D341Med (cell line): ENCODE data around the gene CDYL.
A peak's percentile ranks its signal among the peaks of the same experiment; 100 is the strongest.

ENCODE experiments used
- DNase-seq: peaks from one replicate; pipeline ENCODE4 v3.0.0; 2012; ENCODE audit warnings: low spot score

The CDYL gene, protein sequence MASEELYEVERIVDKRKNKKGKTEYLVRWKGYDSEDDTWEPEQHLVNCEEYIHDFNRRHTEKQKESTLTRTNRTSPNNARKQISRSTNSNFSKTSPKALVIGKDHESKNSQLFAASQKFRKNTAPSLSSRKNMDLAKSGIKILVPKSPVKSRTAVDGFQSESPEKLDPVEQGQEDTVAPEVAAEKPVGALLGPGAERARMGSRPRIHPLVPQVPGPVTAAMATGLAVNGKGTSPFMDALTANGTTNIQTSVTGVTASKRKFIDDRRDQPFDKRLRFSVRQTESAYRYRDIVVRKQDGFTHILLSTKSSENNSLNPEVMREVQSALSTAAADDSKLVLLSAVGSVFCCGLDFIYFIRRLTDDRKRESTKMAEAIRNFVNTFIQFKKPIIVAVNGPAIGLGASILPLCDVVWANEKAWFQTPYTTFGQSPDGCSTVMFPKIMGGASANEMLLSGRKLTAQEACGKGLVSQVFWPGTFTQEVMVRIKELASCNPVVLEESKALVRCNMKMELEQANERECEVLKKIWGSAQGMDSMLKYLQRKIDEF

DNA sequence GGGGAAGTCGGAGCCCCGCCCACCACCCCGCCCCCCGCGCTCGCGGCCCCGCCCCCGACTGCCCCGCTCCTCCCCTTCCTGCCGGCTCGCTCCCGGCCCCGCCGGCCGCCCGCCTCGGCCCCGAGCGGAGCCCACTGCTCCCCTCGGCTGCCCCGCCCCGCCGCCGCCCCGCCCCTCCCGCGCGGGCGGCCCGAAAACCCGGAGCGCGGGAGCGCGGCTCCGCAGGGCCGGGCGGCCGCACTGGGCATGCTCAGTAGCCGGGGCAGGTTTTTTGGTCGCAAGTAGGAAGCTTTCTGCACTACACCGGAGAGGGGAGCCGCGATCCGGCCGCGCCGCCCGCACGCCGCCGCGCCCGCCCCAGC, at the start of gene CDYL:
TSS of gene CDYL (plus strand) at position 274 of the 362 bp plus-strand sequence. CDS start 380 bp downstream, outside the sequence.
- DNase-seq, result peak; percentile 99

DNA sequence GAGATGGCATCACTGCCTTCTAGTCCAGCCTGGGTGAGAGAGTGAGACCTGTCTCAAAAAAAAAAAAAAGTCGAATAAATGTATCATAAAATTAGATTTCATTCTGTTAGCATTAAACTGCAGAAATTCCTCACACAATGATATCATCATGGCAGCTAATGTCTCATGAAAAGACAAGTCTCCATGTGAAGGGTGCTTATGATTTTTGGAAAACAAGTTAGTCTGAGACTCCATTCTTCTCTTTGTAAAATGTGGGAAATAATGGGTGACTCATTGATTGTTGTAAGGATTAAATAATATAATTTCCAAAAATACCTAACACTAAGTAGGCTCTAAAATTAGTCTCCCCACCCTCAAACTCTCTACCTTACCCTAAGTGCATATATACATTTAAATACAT, 49.6 kb upstream of the CDYL start:
- no peak for DNase-seq

DNA sequence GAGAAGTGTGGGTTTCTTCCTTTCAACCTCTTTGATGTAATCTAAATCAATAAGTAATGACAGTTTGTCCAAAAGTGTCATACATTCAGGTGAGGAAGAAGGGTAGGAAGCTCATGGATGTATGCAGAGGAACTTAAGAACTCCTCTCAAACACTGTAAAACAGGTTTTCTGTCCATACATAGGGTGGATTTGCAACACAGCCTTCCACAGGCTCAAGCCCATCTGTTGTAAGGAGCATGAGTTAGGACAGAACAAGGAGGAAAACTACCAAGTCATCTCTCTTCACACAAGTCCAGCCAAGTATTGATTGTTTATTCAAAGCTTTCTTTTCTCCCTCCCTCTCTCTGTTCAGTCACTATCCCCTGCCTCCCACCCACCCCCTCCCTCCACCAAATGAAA, 49.0 kb upstream of the CDYL start:
- no peak for DNase-seq

DNA sequence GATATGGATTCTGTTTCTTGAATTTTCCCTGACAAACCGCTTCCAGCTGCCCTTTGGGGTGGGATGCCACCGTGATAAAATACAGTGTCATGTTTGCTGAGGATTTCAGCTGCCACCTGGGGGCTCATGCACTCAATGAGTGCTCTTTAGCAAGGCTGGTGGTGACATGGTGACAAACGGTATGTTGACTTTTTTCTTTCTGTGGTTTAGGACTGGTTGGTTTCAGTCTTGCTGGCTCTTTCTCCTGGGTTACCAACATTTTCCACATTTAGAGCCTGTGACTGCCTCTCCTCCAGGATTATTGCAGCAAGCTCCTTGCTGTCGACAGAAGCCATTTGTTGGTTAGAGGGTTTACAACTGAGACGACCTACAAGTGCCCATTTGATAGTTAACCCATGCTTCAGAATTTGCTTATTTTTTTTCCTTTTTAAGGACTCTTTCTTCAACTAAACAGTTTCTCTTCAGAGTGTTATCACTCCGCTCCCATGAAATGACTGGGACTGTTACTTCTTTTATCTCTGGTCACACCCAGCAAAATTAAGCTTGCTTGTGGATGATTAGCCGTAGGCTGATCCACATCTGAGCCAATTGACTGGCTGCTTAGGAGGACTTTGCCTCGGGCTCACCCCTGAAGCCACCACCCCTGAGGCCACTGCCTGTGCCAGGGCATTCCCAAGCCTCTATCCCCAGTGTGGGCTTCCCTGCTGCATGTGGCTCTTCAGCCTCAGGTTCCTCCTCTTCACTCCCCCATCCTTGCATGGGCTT, 48.4 kb upstream of the CDYL start:
- DNase-seq, result no peak

DNA sequence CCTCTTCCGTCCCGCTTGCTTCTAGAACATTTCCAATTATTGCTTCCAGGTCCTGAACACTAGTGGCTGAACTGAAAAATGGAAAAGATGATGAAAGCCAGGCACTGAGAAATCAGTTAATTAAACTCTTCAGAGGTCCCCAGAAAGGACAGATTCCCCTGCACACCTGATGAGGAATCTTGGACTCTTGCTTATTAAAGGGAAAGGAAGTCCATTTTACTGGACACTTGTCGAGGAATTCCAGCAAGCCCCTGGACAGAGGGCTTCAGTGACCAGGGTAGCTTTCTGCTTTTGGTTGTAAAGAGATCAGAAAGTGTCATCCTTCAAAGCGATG, 47.8 kb upstream of the CDYL start:
- no peak for DNase-seq

DNA sequence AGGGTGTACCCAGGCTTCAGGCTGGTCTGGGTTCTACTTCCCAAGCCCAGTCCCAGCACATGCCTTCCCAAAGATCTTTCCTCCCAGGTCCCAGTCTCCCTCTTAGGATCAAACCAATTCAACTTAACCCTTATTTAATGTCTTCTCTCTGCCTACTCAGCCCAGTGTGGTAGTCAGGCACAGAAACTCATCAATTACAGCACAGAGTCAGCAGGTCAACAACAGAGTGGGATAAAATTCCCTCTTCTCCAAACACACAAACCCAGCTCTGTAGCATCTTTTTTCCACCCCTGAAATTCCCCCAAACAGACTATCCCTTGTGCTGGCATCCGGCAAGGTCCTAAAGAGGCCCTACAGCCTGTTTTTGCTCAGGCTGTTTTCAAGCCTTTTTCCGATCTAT, 47.3 kb upstream of the CDYL start:
- no peak for DNase-seq

DNA sequence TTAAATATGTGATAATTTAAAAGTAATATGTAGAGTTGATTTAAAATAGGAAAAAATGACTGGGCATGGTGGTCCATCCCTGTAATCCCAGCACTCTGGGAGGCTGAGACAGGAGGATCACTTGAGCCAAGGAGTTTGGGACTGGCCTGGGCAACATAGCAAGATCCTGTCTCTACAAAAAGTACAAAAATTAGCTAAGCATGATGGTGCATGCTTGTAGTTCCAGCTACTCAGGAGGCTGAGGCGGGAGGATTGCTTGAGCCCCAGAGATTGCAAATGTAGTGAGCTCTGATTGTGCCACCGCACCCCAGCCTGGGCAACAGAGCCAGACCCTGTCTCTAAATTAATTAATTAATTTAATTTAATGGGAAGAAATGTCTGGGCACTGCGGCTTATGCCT, 44.2 kb upstream of the CDYL start:
- DNase-seq, result no peak

DNA sequence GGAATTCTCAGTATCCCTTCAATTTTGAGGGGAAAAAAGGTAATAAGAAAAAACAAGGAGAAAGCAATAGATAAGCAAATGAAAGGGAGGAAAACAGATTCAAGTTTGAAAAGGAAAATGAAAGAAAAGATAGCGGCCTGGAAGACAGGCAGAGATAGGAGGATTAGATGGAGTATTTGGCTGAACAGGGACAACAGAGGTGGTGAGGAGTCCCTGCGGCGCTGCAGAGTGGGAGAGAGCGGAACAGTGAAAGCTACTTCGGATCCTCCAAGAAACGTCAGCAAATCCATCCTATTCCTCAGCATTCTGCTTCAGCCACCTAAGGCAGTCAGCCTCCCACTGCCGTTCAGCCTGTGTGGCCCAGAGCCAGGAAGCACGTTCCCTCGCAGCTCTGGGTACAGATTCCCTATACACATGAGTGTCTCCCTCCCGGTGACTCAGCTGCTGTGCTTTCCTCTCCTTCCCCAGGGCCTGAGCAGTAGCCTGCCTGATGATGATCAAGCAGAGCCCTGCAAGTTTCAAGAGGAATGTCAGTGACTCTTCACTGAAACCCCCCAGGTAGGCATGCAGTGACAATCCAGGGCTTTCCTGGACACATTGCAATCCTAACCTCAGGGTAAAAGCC, 43.4 kb upstream of the CDYL start:
- no peak for DNase-seq

DNA sequence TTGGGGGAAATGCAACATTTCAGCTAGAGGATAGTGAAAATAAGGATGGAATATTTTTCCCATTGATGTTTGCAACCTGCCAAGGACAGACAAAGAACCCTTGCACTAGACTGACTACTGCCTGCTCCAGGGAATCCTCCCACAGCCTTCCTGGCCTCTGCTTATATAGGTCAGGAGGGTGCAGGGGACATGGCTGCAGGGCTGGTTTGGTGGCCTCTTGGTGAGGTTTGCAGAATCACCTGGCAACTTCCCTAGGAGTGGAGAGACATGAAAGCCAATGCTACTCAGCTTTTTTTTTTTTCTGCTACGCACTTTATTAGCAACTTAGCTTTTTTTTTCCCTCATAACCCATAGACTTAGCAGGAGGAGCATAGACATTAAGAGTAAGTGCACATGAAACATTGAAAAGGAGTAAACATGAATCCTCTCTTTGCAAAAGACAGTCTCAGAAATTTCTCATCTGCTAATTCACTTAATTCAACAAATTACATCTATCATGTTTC, 39.8 kb upstream of the CDYL start:
- no peak for DNase-seq

DNA sequence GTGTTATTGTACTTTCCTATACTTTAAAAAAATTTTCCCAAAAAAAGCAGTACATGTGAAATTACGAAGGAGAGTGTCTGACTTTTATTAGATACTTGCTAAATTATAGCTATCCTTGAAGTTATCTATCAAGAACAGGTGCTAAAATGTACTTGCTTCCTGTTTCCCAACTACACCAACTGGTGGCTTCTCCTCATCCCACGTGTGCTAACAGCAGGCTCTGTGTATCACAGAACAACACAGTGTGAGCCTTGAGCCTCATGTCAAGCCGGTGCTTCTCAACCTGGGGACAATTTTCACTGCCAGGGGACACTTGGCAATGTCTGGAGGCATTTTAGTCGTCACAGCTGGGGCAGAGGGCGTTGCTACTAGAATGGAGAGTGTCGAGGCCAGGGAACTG, 36.2 kb upstream of the CDYL start:
- DNase-seq, result no peak

DNA sequence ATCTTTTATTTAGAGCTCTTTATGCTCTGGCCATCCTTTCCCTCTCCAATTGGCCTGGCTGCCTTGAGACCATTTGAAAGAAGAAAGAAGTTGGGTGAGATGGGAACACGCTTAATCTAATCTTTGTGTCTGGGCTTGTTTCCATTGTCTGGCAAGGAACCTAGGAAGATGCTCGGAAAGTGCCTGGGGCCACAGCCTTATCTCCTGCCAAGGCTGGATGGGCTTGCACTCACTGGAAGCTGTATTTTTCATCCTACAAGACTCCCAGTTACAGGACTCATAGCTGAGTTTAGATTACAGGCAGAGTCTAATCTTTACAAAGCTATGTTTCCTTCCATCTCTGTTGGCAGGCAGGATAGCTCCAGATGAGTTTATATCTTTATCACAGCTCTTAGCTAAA, 33.1 kb upstream of the CDYL start:
- DNase-seq, result no peak

DNA sequence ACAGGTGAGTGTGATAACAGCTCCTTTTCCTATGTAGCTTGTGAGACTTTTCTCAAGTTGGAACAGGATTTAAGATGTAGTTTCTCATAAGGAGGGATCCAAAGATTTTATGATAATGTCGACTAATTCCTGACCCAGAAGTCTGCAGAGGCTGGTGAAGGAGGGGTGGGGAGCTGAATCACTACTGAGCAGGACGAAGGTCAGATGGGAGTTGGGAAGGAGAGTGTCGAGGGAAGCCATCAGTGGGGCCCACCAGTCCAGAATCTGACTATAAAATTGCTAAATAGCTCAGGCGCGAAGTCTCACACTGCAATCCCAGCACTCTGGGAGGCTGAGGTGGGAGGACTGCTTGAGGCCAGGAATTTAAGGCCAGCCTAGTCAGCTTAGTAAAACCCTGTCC, 32.3 kb upstream of the CDYL start:
- no peak for DNase-seq

DNA sequence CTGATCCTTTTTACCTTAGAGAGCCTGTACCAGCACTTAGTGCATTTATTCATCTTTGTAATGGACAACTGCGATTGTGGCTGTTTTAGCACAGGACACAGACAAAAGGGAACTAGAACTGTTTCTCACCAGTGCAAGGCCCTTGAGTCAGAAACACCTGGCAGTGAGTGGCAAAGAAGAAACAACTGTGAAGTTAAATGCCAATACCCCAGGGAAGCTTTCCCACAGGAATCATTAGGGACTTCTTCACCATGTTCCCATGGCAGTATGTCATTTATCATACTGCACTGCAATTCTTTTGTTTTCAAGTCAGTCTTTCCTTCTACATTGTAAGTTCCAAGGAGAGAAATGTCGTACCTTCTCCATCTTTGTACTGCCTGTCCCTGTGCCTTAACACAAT, 28.6 kb upstream of the CDYL start:
- DNase-seq, result no peak

DNA sequence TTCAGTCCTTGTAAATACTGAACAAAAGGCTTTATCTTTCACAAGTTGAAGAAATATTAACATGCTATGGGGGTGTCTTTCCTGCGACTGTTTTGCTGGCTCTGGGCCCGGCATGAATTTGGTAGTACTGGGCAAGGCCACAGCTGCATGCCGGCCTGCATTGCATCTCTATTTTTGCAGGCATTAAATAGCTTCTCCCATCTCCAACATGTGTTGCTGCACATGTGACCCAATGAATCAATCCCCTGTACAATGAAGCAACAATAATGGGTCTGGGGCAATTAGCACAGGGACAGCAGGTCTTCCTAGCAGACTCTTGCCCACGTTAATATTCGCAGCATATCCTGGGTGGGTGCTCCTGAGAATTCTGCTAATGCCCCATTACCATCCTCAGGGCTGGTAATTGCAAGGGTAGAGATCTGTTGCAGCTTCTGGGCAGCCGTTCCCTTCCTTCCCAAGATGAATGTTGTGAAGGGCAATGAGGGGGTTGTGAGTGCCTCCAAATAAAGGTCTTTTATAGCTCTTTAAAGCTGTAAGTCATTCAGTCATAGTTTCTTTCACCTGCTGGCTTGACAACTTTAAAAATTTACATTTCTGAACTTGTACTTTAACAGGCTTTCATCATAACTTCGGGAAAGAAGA, 24.3 kb upstream of the CDYL start:
- DNase-seq, result no peak

DNA sequence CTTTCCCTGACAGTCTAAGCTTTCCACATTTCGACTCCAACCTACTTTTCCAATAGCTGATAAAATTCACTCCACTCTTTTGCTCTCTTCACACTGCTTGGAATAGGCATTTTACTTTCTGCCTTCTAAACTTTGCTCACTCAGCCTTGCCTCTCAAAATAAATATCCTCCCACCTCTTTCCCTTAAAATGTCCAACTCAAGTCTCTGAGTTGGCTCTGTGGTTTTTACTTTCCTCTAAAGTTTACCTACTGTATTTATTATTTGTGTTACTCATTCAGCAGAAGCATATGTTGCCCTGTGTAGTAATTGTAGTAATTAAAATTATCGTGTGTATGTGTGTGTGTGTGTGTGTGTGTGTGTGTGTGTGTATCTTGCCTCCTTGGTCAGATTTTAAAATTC, 20.0 kb upstream of the CDYL start:
- no peak for DNase-seq

DNA sequence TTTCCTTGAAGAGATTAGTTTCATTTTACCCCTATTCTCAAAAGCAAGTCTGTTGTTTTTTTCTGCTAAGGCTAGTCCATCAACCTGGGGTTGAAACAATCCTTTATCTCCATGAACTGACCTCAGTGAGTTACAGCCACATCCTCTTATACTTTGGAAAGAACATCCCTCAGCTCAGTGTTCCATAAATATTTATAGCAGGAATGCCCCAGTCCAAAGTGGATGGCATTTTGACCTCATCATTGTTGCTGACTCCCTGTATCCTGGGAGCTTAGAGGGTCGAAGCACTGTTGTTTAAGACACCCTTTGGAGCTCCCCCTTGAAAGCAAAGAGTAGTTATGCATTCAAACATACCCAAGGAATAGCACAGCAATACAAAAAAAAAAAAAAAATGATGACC, 16.2 kb upstream of the CDYL start:
- DNase-seq, result no peak

DNA sequence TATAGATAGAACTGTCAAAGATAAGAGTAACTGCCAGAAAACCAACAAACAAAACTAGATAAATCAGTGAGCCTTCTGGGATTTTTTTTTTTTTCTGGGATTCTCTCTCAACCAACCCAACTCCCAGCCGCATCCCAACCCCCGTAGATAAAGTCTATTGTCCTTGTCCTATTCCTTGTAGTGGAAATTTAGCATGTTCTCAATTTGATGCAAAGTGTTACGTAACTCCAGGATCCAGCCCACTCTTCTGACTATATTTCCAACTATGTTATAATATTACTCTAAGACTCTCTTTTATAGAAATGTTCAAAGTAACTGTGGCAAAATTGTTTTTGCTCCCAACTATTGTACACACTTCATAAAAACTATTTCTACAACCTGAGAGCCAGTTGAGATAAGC, 15.4 kb upstream of the CDYL start:
- DNase-seq, result no peak

DNA sequence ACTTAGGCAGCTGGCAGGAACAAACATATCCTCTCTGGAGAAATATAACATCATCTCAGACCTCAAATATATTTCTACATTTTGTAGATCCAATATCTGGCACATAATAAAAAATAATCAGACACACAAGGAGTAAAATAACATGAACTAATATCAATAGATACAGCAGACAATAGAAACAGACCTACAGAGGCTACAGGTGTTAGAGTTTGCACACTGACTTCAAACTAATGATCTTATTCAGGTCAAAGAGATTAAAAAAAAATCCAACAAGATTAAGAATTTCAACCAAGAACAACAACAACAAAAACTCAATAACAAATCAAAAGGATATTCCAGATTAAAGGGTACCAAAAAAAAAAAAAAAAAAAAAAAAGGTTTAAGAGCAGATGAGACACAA, 13.9 kb upstream of the CDYL start:
- no peak for DNase-seq

DNA sequence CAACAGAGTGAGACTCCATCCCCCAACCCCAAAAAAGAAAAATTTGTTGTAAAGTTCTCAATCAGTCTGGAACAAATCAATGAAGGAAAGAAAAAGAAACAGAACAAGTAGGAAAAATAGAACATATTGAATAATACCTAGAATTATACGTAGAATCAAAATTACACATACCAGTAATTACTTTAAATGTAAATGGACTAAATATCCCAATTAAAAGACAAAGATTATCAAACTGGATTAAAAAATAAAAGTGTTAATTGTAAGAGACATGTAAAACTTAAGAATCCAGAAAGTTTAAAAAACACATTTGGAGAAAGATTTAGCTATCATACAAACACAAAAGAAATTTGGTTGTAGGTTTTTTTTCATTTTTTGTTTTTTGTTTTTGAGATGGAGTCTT, 12.3 kb upstream of the CDYL start:
- DNase-seq, result no peak

DNA sequence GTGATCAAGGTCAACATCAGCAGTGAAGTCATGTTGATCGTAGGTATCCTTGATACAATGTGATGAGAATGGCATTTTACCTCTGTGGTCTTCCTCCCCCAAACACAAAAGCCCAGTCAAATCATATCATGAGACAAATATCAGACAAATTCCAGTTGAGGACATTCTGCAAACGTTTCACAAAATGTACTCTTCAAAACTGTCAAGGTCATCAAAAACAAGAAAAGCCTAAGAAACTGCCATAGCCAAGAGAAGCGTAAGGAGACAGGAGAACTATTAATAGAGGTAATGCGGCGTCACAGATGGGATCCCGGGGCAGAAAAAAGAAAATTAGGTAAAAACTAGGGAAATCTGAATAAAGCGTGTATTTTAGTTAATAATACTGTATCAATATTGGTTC, 7.4 kb upstream of the CDYL start:
- no peak for DNase-seq

DNA sequence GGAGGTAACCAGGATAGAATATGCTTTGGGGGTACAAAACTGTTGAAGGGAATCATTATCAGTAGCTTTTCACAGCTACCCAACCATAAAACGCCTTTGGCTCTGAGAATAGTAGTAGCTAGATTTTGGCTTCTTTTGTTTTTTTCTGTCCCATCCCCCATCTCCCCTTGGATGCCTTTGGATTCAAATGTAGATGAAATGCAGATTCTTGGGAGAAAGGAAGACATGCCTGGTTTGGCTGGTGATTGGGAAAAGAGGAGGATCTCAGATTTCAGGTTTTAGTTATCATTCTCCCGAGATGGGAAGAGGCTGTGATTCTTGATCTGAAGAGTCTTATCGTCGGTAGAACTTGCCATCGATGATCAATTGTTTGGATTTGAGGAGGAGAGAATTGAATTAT, 3.5 kb upstream of the CDYL start:
- no peak for DNase-seq

DNA sequence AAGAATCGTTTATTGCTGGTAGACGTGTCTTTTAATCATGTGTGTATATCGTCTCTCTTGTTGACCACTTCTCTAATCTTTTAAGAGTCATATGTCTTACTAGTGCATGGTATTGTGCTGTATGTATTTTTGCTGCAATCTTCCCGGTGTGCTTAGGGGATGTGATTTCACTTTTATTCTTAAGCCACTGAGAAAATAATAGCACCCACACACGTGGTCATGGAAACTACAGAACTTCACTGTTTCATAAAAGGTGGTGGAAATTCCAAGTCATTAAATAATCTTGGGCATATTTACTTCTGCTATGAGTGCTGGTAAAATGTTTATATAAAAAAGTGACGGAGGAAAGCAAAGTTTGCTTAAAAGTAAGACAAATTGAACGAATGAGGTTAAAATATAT, 3.0 kb upstream of the CDYL start:
- no peak for DNase-seq

DNA sequence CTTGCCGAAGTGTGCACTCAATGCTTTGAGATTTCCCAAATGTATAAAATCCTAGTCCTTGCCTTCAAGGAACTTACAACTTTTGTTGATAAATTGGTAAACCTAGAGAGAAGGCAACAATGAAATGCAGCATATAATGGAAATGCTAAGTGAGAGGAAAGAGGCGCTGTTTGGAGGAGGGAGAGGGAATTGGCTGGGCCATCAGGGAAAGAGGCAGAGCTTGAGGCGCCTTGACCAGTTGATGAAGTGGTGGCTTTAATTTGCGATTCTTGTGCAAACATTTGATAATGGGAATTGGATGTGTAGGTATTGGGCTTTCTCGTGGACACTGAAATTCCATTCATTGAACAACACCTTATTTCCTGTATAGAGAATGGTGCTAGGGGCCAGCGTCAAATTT, 1.9 kb upstream of the CDYL start:
- no peak for DNase-seq
